Smooth muscle cell of the pulmonary artery (primary cell): ENCODE measurements around the gene INPP5E. TPM values are rescaled to one million over a fixed set of nuclear protein-coding genes. Genes with fewer than 3 reads are reported as not detected.

ENCODE experiments used
- total RNA-seq: library from RNA; depleted of rRNA; stranded (reverse); fragments of >200 nt; gene quantifications from 2 replicates; pipeline ENCODE4 v1.2.3, GENCODE V29; 2014

The INPP5E gene, protein sequence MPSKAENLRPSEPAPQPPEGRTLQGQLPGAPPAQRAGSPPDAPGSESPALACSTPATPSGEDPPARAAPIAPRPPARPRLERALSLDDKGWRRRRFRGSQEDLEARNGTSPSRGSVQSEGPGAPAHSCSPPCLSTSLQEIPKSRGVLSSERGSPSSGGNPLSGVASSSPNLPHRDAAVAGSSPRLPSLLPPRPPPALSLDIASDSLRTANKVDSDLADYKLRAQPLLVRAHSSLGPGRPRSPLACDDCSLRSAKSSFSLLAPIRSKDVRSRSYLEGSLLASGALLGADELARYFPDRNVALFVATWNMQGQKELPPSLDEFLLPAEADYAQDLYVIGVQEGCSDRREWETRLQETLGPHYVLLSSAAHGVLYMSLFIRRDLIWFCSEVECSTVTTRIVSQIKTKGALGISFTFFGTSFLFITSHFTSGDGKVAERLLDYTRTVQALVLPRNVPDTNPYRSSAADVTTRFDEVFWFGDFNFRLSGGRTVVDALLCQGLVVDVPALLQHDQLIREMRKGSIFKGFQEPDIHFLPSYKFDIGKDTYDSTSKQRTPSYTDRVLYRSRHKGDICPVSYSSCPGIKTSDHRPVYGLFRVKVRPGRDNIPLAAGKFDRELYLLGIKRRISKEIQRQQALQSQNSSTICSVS
- 7.2 and 12.5 TPM in 2 replicates for total RNA-seq

DNA sequence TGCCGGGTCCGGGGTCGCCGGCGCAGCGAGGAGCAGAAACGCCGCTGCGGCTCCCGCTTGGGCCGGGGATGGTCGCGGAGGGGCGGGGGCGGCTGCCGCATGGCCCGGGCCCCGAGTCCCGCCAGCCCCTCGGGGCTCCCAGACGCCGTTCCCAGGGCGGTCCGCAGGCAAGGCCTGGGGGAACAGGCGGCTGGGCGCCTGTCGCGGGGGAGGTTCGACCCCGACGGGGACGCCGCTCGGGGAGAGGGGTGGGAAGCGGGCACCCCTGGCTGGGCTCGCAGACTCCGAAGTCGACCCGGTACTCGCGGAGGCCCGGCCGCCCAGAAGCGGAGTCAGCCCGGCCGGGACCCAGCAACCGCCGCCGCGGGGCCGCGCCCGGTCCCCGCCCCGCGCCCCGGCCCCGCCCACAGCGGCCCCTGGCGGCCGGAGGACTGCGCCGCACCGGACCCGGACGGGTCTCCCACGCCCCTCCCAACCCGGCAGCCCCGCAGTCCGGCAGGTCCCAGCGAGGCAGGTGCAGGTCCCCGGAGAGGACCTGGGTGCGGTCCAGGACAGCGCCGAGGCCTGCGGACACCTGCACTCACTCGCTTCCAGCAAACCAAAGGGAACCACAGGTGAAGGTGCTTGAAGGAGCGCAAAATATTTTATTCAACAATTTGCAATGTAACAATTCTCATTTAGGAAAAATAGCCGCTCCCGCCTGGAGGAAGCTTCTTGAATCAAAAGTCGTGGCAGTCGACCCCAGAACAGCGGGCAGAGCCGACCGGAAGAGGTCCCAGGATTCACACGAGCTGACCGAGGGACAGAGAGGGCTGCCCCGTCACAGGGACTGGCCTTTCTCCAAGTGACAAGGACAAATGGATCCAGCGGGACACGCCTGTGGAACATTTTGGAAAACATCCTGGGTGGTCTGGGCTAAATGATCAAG lies at the start of gene INPP5E:
Gene INPP5E, minus strand, starts transcription at position 365 of the 928 bp plus-strand sequence. CDS start 426 bp downstream, outside the sequence.

DNA sequence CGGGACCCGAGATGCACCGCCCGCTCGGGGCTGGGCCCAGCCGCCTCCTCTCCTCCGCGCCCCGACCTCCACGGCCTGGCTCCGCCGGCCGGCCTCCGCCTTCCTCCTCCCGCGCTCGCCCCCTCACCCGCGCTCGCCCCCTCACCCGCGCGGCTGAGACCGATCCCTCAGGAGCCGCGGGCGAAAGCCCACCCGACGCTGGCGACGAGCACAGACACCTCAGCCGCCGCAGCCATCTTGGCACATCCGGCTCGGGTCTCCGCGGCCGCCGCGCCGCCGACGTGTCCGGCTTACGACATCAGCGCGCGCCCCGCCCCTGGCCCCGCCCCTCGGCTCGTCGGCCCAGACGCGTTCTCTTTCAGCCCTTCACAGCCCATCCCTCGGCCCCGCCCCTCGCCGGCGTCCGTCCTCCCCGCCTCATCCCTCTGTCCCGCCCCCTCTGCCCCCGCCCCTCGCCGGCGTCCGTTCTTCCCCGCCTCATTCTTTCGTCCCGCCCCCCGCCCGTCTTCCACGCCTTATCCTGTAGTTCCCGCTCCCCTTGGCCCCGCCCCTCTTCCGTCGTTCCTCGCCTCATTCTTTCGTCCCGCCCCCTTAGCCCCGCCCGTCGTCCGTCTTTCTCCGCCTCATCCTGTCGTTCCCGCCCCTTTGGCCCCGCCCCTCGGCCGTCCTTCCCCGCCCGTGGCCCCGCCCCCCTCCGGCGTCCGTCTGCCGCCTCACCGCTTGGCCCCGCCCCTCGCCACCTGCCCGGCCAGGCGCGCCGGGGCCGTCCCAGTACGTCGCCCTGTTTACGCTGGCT lies 43.3 kb upstream of the INPP5E start, which contains the start of gene SEC16A:
Gene SEC16A, minus strand, starts transcription at position 248 of the 796 bp plus-strand sequence. CDS start 5,425 bp downstream, outside the sequence.

DNA sequence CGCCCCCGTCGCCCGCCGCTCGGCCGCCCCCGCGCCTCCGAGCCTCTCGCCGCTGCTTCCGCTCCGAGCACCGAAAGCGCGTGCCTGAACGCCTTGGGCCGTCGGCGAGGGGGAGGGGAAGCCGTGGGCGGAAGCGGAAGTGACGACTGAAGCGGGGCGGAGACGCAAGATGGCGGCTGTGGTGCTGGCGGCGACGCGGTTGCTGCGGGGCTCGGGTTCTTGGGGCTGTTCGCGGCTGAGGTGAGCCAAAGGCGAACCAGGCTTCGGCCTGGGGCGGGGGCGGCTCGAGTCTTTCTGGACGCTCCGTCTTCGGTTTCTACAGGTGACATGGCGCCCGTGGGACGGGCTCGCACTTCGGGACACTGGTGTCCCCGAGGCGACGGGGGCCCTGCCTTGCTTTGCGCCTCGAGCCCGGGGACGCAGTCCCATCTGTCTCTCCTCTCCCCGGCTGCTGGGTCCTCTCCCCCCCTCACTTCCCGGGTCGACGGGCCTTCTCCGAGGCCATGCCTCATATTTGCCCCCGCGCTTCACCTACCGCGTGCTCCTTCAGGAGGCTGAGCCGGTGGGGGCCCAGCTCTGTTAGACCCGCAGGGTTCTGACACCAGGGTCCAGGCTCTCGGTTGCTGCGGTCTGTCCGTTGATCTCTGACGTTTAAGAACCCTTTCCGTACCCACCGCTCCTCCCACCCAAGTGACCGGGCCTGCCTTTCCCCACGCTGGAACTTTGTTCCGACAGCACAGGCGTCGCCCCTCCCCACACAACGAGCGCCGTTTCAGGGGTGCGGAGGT lies 29.0 kb downstream of the INPP5E start, which contains the start of the genes ENTR1 and PMPCA:
Gene ENTR1, minus strand, starts transcription at position 115 of the 788 bp plus-strand sequence. CDS start 217 bp downstream, outside the sequence.
Gene PMPCA, plus strand, starts transcription at position 159 of the 788 bp plus-strand sequence. Its CDS starts 11 bp downstream, at position 170.

DNA sequence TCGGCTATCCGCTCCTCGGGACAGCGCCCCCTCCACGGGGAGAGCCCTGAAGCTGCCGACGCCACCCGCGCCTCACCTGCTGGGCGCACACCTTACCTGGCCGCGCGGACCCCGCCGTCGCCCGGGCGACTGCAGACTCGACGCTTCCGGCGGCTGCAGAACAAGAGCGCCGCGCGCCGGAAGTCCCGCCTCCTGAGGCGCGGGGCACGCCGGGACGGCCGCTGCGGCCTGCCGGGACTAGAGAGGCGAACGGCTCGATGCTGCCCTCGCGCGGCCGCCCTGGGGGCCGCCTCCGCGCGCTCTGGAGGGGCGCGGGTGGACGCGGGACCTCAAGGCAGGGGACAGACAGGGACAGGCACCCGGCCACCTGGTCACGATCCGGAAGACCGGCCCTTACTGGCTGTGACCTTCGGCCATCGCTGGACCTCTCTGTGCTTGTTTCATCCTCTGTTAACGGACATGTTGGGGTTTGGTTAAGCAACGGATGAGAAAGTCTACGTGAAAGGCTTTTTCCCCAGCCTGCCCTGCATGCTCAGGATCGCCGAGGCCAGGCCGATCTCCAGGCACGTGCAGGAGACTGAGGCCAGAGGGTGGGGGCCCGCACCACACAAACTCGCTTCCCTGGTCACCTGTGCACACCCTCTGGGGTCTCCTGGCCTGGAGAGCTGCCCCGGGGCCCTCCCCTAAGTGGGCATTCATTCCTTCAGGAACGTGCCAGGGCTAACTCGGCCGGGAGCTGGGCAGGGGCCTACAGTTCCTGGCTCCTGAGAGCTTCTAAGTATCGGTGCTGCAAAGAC lies 39.4 kb downstream of the INPP5E start, which contains the start of gene SNAPC4:
Gene SNAPC4, minus strand, starts transcription at position 133 of the 797 bp plus-strand sequence. CDS start 1,742 bp downstream, outside the sequence.

Other genes with a start within 250 kb of the INPP5E start
- gene LHX3, start 234.7 kb downstream of the INPP5E start, total RNA-seq, result not detected in 2 replicates
- 15.8 and 32.2 TPM in 2 replicates for gene QSOX2, start 194.0 kb downstream of the INPP5E start, total RNA-seq
- gene CCDC187, start 135.8 kb downstream of the INPP5E start, total RNA-seq, result under 0.01 and 0.07 TPM in 2 replicates
- gene GPSM1, start 112.3 kb downstream of the INPP5E start, total RNA-seq, result 41.5 and 63.5 TPM in 2 replicates
- gene DNLZ, start 76.1 kb downstream of the INPP5E start, total RNA-seq, result 7.4 and 8.4 TPM in 2 replicates
- 0.85 and 3.1 TPM in 2 replicates for gene CARD9, start 66.2 kb downstream of the INPP5E start, total RNA-seq
- 5.1 and 6.7 TPM in 2 replicates for gene SNAPC4, start 39.7 kb downstream of the INPP5E start, total RNA-seq
- 25.6 and 45.6 TPM in 2 replicates for gene ENTR1, start 29.2 kb downstream of the INPP5E start, total RNA-seq
- 39.4 and 45.8 TPM in 2 replicates for gene PMPCA, start 29.2 kb downstream of the INPP5E start, total RNA-seq
- 47.1 and 51.4 TPM in 2 replicates for gene SEC16A, start 43.2 kb upstream of the INPP5E start, total RNA-seq
- gene NOTCH1, start 106.2 kb upstream of the INPP5E start, total RNA-seq, result 34.2 and 36.9 TPM in 2 replicates
- gene EGFL7, start 223.1 kb upstream of the INPP5E start, total RNA-seq, result 28.3 and 40.9 TPM in 2 replicates
- 42.9 and 46.8 TPM in 2 replicates for gene AGPAT2, start 247.6 kb upstream of the INPP5E start, total RNA-seq